Mucosa of rectum (tissue), 2 donors: Measurements from ENCODE around the gene DCST2.

Experiments used
- H3K27ac ChIP-seq, 2 donors: one replicate each; pipeline ENCODE4 v1.7.0; 2013; ENCODE audit warnings: inconsistent platforms in 2 of 2, low read depth in 2 of 2, low read length in 2 of 2
- H3K27me3 ChIP-seq, 2 donors: one replicate each; pipeline ENCODE4 v1.7.0; 2013; ENCODE audit warnings: low read length in 2 of 2; ENCODE audit not compliant: control insufficient read depth in 2 of 2, insufficient read depth in 2 of 2
- H3K36me3 ChIP-seq, 2 donors: one replicate each; pipeline ENCODE4 v1.7.0; 2013; ENCODE audit warnings: low read length in 2 of 2; ENCODE audit not compliant: control insufficient read depth in 2 of 2, insufficient read depth in 2 of 2
- H3K4me1 ChIP-seq, 2 donors: one replicate each; pipeline ENCODE4 v1.7.0; 2013; ENCODE audit warnings: low read length in 2 of 2, mild to moderate bottlenecking in 1 of 2; ENCODE audit not compliant: control insufficient read depth in 2 of 2, insufficient read depth in 2 of 2
- H3K4me3 ChIP-seq, 2 donors: one replicate each; pipeline ENCODE4 v1.7.0; 2013; ENCODE audit warnings: low read length in 2 of 2
- H3K9ac ChIP-seq, 2 donors: one replicate each; pipeline ENCODE4 v1.7.0; 2013; ENCODE audit warnings: low read length in 2 of 2, low read depth in 1 of 2, mild to moderate bottlenecking in 1 of 2
- H3K9me3 ChIP-seq, 2 donors: one replicate each; pipeline ENCODE4 v1.7.0; 2013; ENCODE audit warnings: low read length in 2 of 2; ENCODE audit not compliant: control insufficient read depth in 2 of 2
- donor health status: healthy.
- donor health status: Normal muscosa, but diverticular disease.

The DCST2 gene

GRCh38 chr1:155004352-155005075 is 29.1 kb downstream of the DCST2 start:
- Histone ChIP-seq H3K9me3 (no peaks in the 10 kb centered on the region), H3K9ac (peak overlapping the region; percentile 92 to 100), H3K27ac (peak overlapping the region; percentile 98 to 99), H3K4me3 (peak overlapping the region; percentile 95 to 100), H3K27me3 (no peaks in the 10 kb centered on the region), H3K4me1 (peaks cover 47 to 60% of the 10 kb centered on the region in 2 donors), H3K36me3 (peaks cover 0 to 3% of the 10 kb centered on the region in 2 donors)

GRCh38 chr1:155003766-155004351 is 29.7 kb downstream of the DCST2 start:
- Histone ChIP-seq H3K36me3 (peaks cover 0 to 3% of the 10 kb centered on the region in 2 donors), H3K9me3 (no peaks in the 10 kb centered on the region), H3K4me1 (peaks cover 48 to 58% of the 10 kb centered on the region in 2 donors), H3K27ac (peak overlapping the region; percentile 98 to 99), H3K27me3 (no peaks in the 10 kb centered on the region), H3K9ac (peak overlapping the region; percentile 100), H3K4me3 (peak overlapping the region; percentile 95 to 100)

DNA sequence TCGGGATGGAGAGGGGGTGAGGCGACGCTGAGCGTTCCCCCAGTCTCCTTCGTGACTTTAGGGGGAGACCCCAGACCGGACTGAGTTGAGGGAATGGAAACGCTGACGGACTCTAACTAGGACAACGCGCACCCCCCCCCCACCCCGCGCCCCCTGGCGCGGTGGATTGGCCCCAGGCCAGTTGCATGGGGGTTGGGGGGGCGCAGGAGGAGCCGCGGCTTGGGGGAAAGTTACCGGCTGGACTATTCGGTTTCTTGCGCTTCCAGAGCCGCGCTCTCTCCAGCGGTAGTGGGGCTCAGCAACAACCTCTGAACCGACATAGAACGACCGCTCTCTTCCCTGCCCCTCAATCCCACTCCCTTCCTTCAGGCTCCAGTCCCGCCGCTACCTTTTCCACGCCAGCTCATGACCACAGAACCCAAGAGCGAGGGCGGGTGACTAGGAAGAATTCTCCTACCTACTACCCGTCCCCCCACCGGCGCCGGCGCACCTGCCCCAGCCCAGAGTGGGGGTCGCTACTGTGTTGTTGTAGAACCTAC is 30.3 kb downstream of the DCST2 start:
- Histone ChIP-seq H3K9me3 (no peaks in the 10 kb centered on the region), H3K36me3 (peaks cover 0 to 3% of the 10 kb centered on the region in 2 donors), H3K27me3 (no peaks in the 10 kb centered on the region), H3K4me3 (peak overlapping the region; percentile 95 to 100), H3K4me1 (peaks cover 48 to 57% of the 10 kb centered on the region in 2 donors), H3K27ac (peak overlapping the region; percentile 98 to 99), H3K9ac (peak overlapping the region; percentile 100)

DNA sequence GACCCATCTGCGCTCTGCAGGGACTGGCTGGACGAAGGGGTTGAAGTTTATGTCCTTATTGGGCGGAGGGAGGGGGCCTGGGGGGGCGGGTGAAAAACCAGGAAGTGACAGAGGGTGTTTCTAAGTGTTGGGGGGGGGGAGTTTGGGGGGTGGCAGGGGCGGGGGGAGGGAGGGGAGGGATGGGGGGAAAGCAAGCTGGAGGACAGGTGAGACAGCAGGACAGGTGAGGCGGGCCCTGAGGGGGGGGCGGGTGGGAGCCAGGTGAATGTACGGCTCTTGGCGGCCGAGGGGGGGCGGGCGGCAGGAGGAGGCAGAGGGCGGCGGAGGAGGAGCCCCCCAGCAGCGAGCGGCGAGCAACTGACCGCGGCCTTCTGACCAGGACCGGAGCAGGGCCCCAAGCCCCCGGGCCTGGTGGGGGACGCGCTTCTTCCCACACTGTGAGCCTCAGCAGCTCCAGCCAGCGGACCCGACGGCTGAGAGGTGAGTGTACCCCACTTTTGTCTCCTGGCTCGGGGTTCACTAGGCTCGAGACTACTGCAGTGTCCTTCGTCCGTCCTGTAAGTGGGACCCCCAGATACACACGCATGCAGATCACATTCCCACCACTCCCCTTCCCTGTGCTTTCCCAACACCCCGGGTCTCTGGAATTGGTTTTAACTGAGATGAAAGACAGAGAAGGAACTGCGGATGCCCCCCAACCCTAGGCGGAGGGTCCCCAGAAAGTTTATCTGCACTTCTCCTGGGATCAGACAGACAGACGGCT is 30.9 kb downstream of the DCST2 start, which contains the start of gene ZBTB7B:
Gene ZBTB7B, plus strand, starts transcription at position 339 of the 763 bp plus-strand sequence. CDS start 11,859 bp downstream, outside the sequence.
- H3K4me1 ChIP-seq = peaks cover 43 to 51% of the 10 kb centered on the region in 2 donors
- H3K27me3 ChIP-seq = no peaks in the 10 kb centered on the region
- peak within 1 kb of the TSS; percentile 95 to 100 for H3K4me3 ChIP-seq

GRCh38 chr1:155001675-155002463 is 31.7 kb downstream of the DCST2 start:
- H3K4me3 ChIP-seq = peak overlapping the region; percentile 87 to 88
- H3K27ac ChIP-seq = peak overlapping the region; percentile 99
- H3K36me3 ChIP-seq = peaks cover 0 to 3% of the 10 kb centered on the region in 2 donors
- H3K9ac ChIP-seq = peak overlapping the region; percentile 89 to 93
- no peaks in the 10 kb centered on the region for H3K27me3 ChIP-seq
- no peaks in the 10 kb centered on the region for H3K9me3 ChIP-seq
- peaks cover 35 to 43% of the 10 kb centered on the region in 2 donors for H3K4me1 ChIP-seq

More for the DNA sequence above, 30.9 kb downstream of the DCST2 start, which contains the start of gene ZBTB7B:
- peak within 1 kb of the TSS; percentile 99 for H3K27ac ChIP-seq
- peak within 1 kb of the TSS; percentile 100 for H3K9ac ChIP-seq
- no peaks in the 10 kb centered on the region for H3K9me3 ChIP-seq
- peaks cover 0 to 3% of the 10 kb centered on the region in 2 donors for H3K36me3 ChIP-seq

DNA sequence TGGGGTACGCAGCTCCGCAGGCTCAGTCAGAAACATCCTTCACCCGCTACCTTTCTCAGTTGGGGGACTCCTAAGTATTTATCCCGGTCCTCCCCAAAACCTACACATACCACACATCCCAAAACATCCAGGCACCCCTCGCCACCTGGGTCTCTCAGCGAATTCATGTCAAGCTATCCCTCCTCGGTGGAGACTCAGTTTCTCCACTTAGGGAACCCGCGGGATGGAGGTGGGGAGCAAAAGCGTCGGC is 32.2 kb downstream of the DCST2 start:
- Histone ChIP-seq H3K36me3 (peaks cover 0 to 3% of the 10 kb centered on the region in 2 donors), H3K9me3 (no peaks in the 10 kb centered on the region), H3K9ac (peak overlapping the region; percentile 89 to 93), H3K27ac (peak overlapping the region; percentile 99), H3K4me1 (peaks cover 30 to 38% of the 10 kb centered on the region in 2 donors), H3K27me3 (no peaks in the 10 kb centered on the region), H3K4me3 (peak overlapping the region; percentile 87 to 88)

DNA sequence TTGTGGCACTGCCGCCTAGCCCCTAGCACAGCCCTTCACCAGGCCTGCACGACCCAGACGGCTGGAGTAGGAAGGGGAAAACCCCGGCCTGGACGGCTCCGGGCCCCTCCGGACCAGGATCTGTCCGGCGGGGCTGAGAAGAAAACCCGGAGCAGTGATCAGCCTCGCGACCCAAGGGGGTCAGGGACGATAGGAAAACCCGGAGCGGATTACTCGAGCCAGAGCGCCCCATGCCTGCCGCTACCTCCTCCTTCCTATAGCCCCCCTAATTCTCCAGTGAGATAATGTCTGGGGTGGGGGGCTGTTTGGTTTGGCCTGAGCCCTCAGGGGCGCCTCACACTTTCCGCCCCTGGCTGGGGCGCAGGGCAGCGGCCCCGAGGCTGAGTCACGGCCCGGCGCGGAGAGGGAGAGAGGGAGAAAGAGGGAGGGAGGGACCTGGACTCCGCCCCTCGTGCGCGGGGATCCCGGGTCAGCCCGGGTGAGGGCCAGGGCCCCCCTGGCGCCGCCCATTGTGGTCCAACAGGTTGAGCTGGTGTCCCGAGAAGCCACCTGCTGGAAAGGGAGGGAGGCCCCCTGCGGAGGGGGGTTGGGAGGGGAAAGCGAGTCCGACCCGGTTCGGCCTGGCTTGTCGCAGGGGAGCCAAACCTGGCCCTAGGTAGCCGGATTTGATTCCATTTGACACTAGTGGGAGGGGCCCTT is 32.7 kb downstream of the DCST2 start:
- H3K9me3 ChIP-seq = no peaks in the 10 kb centered on the region
- peak overlapping the region; percentile 87 to 88 for H3K4me3 ChIP-seq
- peaks cover 0 to 3% of the 10 kb centered on the region in 2 donors for H3K36me3 ChIP-seq
- peak overlapping the region; percentile 89 to 93 for H3K9ac ChIP-seq
- no peaks in the 10 kb centered on the region for H3K27me3 ChIP-seq
- H3K27ac ChIP-seq = peak overlapping the region; percentile 99
- H3K4me1 ChIP-seq = peaks cover 25 to 38% of the 10 kb centered on the region in 2 donors

DNA sequence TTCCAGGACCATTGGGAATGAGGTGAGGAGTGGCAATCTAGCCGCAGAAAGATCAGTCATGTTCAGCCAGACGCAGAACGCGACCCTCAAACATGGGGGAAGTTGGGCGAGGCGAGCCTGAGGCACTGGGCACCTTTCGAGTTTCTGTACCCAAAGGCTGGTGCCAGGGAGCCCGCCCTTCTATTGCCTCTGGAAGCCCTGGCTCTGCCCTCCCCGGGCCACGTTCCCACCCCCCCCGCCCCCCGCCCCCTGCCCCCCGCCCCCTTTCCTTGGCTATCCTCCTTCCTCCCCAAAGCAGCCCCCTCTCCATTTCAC is 33.2 kb downstream of the DCST2 start:
- Histone ChIP-seq H3K27me3 (no peaks in the 10 kb centered on the region), H3K4me3 (peak overlapping the region; percentile 87 to 88), H3K4me1 (peaks cover 20 to 34% of the 10 kb centered on the region in 2 donors), H3K27ac (peak overlapping the region; percentile 99), H3K9ac (peak overlapping the region; percentile 89 to 93), H3K36me3 (peaks cover 0 to 3% of the 10 kb centered on the region in 2 donors), H3K9me3 (no peaks in the 10 kb centered on the region)
